Motor neuron (in vitro differentiated cells): ENCODE results near the gene PCNT. TPM values are rescaled to one million over a fixed set of nuclear protein-coding genes. Genes with fewer than 3 reads are reported as not detected.

ENCODE experiments used
- total RNA-seq, 8 experiments: library from RNA; unstranded; fragments of 300-600 nt; gene quantifications; 2 replicates each; pipeline versions ENCODE4 v1.2.3 to v1.2.4, GENCODE V29; 2022

PCNT gene
- total RNA-seq, 8 experiments from 2014 or later: 8.9 to 49.0 (median 14.3) TPM

Other genes with a start within 250 kb of the PCNT start
- gene COL6A2, start 226.0 kb upstream of the PCNT start, total RNA-seq: 100 to 1,000 TPM in 1 of 8 experiments, 10 to 100 TPM in 1, 1 to 10 TPM in 6; 2.6 to 153 (median 5.0) TPM
- 1 to 10 TPM in 3 of 8 experiments, under 1 TPM in 2, not detected in 3; 0.29 to 4.0 (median 1.1) TPM for gene FTCD, start 168.6 kb upstream of the PCNT start, total RNA-seq
- 10 to 100 TPM in 6 of 8 experiments, 1 to 10 TPM in 2; 9.5 to 16.8 (median 13.1) TPM for gene SPATC1L, start 139.7 kb upstream of the PCNT start, total RNA-seq
- gene LSS, start 95.4 kb upstream of the PCNT start, total RNA-seq: 100 to 1,000 TPM in 2 of 8 experiments, 10 to 100 TPM in 6; 24.5 to 177 (median 51.8) TPM
- gene MCM3AP, start 38.5 kb upstream of the PCNT start, total RNA-seq: 10 to 100 TPM; 41.5 to 99.3 (median 50.8) TPM
- gene YBEY, start 37.8 kb upstream of the PCNT start, total RNA-seq: 10 to 100 TPM; 19.4 to 43.8 (median 32.7) TPM
- 10 to 100 TPM in 2 of 8 experiments, 1 to 10 TPM in 5, under 1 TPM in 1; 0.92 to 15.3 (median 2.8) TPM for gene C21orf58, start 286 bp upstream of the PCNT start, total RNA-seq
- gene DIP2A, start 134.7 kb downstream of the PCNT start, total RNA-seq: 10 to 100 TPM; 13.2 to 70.9 (median 16.5) TPM